MM.1S (cell line): Measurements from ENCODE around the gene RAB11FIP4.

Source experiments
- DNase-seq: peaks from one replicate; pipeline ENCODE4 v3.0.0-alpha.2; 2015
- H2AFZ ChIP-seq: fragments of 300-600 bp; sonication (generic); 2 replicates; pipeline ENCODE4 v1.6.0; 2016; ENCODE audit warnings: antibody characterized with exemption, low read length
- H3F3A ChIP-seq: fragments of 300-600 bp; sonication (generic); 2 replicates; pipeline ENCODE4 v1.6.1; 2016; ENCODE audit warnings: mild to moderate bottlenecking, antibody characterized with exemption, low read length, moderate library complexity, mixed read lengths; ENCODE audit not compliant: insufficient read depth
- H3K27ac ChIP-seq: fragments of 300-600 bp; sonication (generic); 2 replicates; pipeline ENCODE4 v1.5.1; 2016; ENCODE audit warnings: mild to moderate bottlenecking, low read length
- H3K27me3 ChIP-seq: fragments of 300-600 bp; sonication (generic); replicated peaks from 2 replicates; pipeline ENCODE4 v1.6.0; 2016; ENCODE audit warnings: low read length; ENCODE audit not compliant: insufficient read depth
- H3K36me3 ChIP-seq: fragments of 300-600 bp; sonication (generic); replicated peaks from 2 replicates; pipeline ENCODE4 v1.6.1; 2016; ENCODE audit warnings: mild to moderate bottlenecking, low read length, mixed read lengths; ENCODE audit not compliant: insufficient read depth
- H3K4me1 ChIP-seq: fragments of 300-600 bp; sonication (generic); 2 replicates; pipeline ENCODE4 v1.6.1; 2016; ENCODE audit warnings: low read length, mixed read lengths
- H3K4me2 ChIP-seq: fragments of 300-600 bp; sonication (generic); 2 replicates; pipeline ENCODE4 v1.6.0; 2016; ENCODE audit warnings: low read depth, low read length
- H3K4me3 ChIP-seq: fragments of 300-600 bp; sonication (generic); 2 replicates; pipeline ENCODE4 v1.5.1; 2016; ENCODE audit warnings: low read length, mixed read lengths
- H3K79me2 ChIP-seq: fragments of 300-600 bp; sonication (generic); 2 replicates; pipeline ENCODE4 v1.6.1; 2016; ENCODE audit warnings: mixed run types, low read length, mixed read lengths
- H3K9ac ChIP-seq: fragments of 300-600 bp; sonication (generic); 2 replicates; pipeline ENCODE4 v1.6.1; 2016; ENCODE audit warnings: low read length, mixed read lengths
- H3K9me2 ChIP-seq: fragments of 300-600 bp; sonication (generic); replicated peaks from 2 replicates; pipeline ENCODE4 v1.6.1; 2016; ENCODE audit warnings: mild to moderate bottlenecking, low read length, mixed read lengths; ENCODE audit not compliant: insufficient read depth
- H3K9me3 ChIP-seq: fragments of 300-600 bp; sonication (generic); replicated peaks from 2 replicates; pipeline ENCODE4 v1.6.1; 2016; ENCODE audit warnings: mild to moderate bottlenecking, low read length, mixed read lengths; ENCODE audit not compliant: insufficient read depth
- H4K20me1 ChIP-seq: fragments of 300-600 bp; sonication (generic); 2 replicates; pipeline ENCODE4 v1.6.1; 2016; ENCODE audit warnings: mild to moderate bottlenecking, low read length, moderate library complexity, mixed read lengths; ENCODE audit not compliant: insufficient read depth
- EZH2 ChIP-seq: fragments of 300-600 bp; sonication (generic); optimal IDR thresholded peaks from 2 replicates; pipeline ENCODE3; 2017; ENCODE audit warnings: low read depth, mild to moderate bottlenecking, antibody characterized with exemption, low read length, mixed read lengths
- EZH2phosphoT487 ChIP-seq: fragments of 300-600 bp; sonication (generic); IDR thresholded peaks from 2 replicates; pipeline ENCODE4 v1.6.1; 2018; ENCODE audit warnings: antibody characterized with exemption, low read length
- TF ChIP-seq, protein P1 (sequence below): fragments of 300-600 bp; sonication (generic); IDR thresholded peaks from 2 replicates; pipeline ENCODE4 v1.5.1; 2016; ENCODE audit warnings: antibody characterized with exemption, low read length, mixed read lengths

RAB11FIP4 gene

DNA sequence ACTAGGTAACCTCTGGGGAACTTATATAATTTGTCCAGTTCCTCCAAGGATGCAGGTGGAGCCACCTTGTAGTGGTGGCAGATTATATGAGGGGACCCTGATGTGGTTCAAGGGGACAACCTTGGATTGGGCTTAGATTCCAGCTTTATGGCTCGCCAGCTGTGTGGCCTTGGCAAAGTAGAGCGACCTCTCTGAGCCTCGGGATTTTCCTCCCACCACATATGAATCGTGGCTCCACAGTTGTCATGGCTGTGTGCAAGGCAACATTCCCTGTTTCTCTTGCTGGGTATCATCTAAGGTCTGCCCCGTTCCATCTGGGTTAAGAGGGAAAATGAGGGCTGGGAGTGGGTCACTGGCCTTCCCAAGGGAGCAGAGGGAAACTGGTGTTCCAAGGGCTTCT, 104.6 kb downstream of the RAB11FIP4 start:
- no peaks in the 10 kb centered on the region for H3K27me3 ChIP-seq
- H3K4me3 ChIP-seq: no peak overlapping the region
- H3K36me3 ChIP-seq: no peaks in the 10 kb centered on the region
- H3K4me1 ChIP-seq: peaks cover 5% of the 10 kb centered on the region
- H3F3A ChIP-seq: no peaks in the 10 kb centered on the region
- no peaks in the 10 kb centered on the region for H4K20me1 ChIP-seq
- no peak overlapping the region for H3K9ac ChIP-seq
- TF ChIP-seq EZH2phosphoT487: no peak
- no peak for TF ChIP-seq EZH2
- TF ChIP-seq, protein P1, sequence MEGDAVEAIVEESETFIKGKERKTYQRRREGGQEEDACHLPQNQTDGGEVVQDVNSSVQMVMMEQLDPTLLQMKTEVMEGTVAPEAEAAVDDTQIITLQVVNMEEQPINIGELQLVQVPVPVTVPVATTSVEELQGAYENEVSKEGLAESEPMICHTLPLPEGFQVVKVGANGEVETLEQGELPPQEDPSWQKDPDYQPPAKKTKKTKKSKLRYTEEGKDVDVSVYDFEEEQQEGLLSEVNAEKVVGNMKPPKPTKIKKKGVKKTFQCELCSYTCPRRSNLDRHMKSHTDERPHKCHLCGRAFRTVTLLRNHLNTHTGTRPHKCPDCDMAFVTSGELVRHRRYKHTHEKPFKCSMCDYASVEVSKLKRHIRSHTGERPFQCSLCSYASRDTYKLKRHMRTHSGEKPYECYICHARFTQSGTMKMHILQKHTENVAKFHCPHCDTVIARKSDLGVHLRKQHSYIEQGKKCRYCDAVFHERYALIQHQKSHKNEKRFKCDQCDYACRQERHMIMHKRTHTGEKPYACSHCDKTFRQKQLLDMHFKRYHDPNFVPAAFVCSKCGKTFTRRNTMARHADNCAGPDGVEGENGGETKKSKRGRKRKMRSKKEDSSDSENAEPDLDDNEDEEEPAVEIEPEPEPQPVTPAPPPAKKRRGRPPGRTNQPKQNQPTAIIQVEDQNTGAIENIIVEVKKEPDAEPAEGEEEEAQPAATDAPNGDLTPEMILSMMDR: no peak
- no peaks in the 10 kb centered on the region for H3K9me2 ChIP-seq
- no peak for DNase-seq
- no peak overlapping the region for H2AFZ ChIP-seq
- H3K9me3 ChIP-seq: no peaks in the 10 kb centered on the region
- peaks cover 15% of the 10 kb centered on the region; the same call in 1 of the 2 replicates for H3K79me2 ChIP-seq
- no peak overlapping the region for H3K4me2 ChIP-seq
- H3K27ac ChIP-seq: no peak overlapping the region

DNA sequence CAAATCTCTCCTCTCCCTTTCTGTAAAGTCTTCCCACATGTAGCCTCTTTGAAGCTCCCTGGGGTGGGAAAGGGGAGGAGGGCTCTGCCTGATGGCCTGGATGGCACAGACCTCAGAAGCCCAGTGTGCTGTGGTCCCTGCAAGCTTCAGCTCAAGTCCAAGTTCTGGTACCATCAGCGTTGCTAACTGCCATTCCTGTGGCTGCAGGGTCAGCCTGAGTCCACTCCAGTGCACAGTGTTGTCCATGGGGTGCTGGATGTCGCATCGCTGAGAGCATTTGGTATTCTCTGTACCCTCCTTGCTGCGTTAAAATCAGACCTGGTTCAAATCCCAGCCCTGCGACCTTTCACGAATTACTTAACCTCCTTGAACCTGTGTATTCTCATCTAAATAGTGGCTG, 105.1 kb downstream of the RAB11FIP4 start:
- H2AFZ ChIP-seq: no peak overlapping the region
- H3F3A ChIP-seq: no peaks in the 10 kb centered on the region
- no peak overlapping the region for H3K9ac ChIP-seq
- no peak overlapping the region for H3K27ac ChIP-seq
- H3K4me1 ChIP-seq: 0 out of 2 replicates have a peak, but pooled peaks cover under 1% of the 10 kb centered on the region
- no peak for DNase-seq
- H3K4me2 ChIP-seq: no peak overlapping the region
- TF ChIP-seq EZH2phosphoT487 (no peak), EZH2 (no peak)
- TF ChIP-seq, protein P1: no peak
- no peaks in the 10 kb centered on the region for H3K9me3 ChIP-seq
- H3K36me3 ChIP-seq: no peaks in the 10 kb centered on the region
- peaks cover 15% of the 10 kb centered on the region; the same call in 1 of the 2 replicates for H3K79me2 ChIP-seq
- no peaks in the 10 kb centered on the region for H4K20me1 ChIP-seq
- H3K9me2 ChIP-seq: no peaks in the 10 kb centered on the region
- no peaks in the 10 kb centered on the region for H3K27me3 ChIP-seq
- H3K4me3 ChIP-seq: no peak overlapping the region

DNA sequence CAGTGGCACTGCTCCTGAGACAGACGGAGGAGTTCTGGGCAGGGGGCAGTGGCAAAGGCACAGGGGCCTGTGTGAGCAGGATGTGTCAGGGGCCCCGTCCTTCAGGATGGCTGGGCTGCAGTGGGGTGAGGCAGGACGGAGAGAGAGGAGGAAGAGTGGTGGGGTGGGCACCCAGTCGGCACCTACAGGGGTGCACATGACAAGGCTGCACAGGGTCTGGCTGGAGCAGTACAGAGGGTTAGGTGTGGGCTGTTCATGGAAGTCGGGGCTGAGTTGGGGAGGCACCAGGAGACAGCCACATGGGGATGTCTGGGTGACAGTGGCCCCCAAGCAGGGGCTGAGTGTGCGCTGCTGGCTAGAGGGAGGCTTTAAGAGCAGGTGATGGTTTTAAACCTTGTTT, 106.0 kb downstream of the RAB11FIP4 start:
- no peaks in the 10 kb centered on the region for H3F3A ChIP-seq
- H3K4me3 ChIP-seq: no peak overlapping the region
- no peaks in the 10 kb centered on the region for H3K4me1 ChIP-seq
- H3K4me2 ChIP-seq: no peak overlapping the region
- H3K36me3 ChIP-seq: no peaks in the 10 kb centered on the region
- H3K9me2 ChIP-seq: no peaks in the 10 kb centered on the region
- no peaks in the 10 kb centered on the region for H4K20me1 ChIP-seq
- H3K27ac ChIP-seq: no peak overlapping the region
- no peaks in the 10 kb centered on the region for H3K9me3 ChIP-seq
- no peak overlapping the region for H3K9ac ChIP-seq
- DNase-seq: no peak
- peaks cover 9% of the 10 kb centered on the region; the same call in 1 of the 2 replicates for H3K79me2 ChIP-seq
- H2AFZ ChIP-seq: no peak overlapping the region
- TF ChIP-seq, protein P1: no peak
- TF ChIP-seq EZH2phosphoT487: no peak
- TF ChIP-seq EZH2: no peak
- no peaks in the 10 kb centered on the region for H3K27me3 ChIP-seq
